H9 (cell line): ENCODE results near the gene KRTAP10-4. TPM values are rescaled to one million over a fixed set of nuclear protein-coding genes. Genes with fewer than 3 reads are reported as not detected.

Experiments
- DNase-seq: peaks from one replicate; pipeline ENCODE4 v3.0.0-alpha.2; 2017
- H2AFZ ChIP-seq: one replicate; pipeline ENCODE4 v1.6.1; 2013; ENCODE audit warnings: mild to moderate bottlenecking, low read length, control low read depth, moderate library complexity
- H2AK5ac ChIP-seq: 2 replicates; pipeline ENCODE4 v1.6.1; 2013; ENCODE audit warnings: low read length, control low read depth, mixed read lengths; ENCODE audit not compliant: insufficient read length
- H2BK120ac ChIP-seq: one replicate; pipeline ENCODE4 v1.6.1; 2013; ENCODE audit warnings: low read depth, mild to moderate bottlenecking, low read length, control low read depth, inconsistent platforms; ENCODE audit not compliant: poor library complexity, severe bottlenecking
- H2BK12ac ChIP-seq: 2 replicates; pipeline ENCODE4 v1.6.1; 2013; ENCODE audit warnings: low read length, control low read depth, mixed read lengths, low read depth; ENCODE audit not compliant: insufficient read length
- H2BK15ac ChIP-seq: 2 replicates; pipeline ENCODE4 v1.6.1; 2013; ENCODE audit warnings: low read depth, low read length, control low read depth
- H2BK20ac ChIP-seq: one replicate; pipeline ENCODE4 v1.6.1; 2013; ENCODE audit warnings: low read depth, mild to moderate bottlenecking, low read length, control low read depth, inconsistent platforms; ENCODE audit not compliant: poor library complexity, severe bottlenecking
- H2BK5ac ChIP-seq: 2 replicates; pipeline ENCODE4 v1.6.1; 2013; ENCODE audit warnings: low read length, control low read depth, mixed read lengths; ENCODE audit not compliant: insufficient read length
- H3K14ac ChIP-seq: 2 replicates; pipeline ENCODE4 v1.6.1; 2013; ENCODE audit warnings: low read length, control low read depth; ENCODE audit not compliant: insufficient read depth
- H3K18ac ChIP-seq: 2 replicates; pipeline ENCODE4 v1.6.1; 2013; ENCODE audit warnings: low read depth, mild to moderate bottlenecking, mixed read lengths, low read length, control low read depth; ENCODE audit not compliant: insufficient read length
- H3K23ac ChIP-seq: 2 replicates; pipeline ENCODE4 v1.6.1; 2013; ENCODE audit warnings: low read length, control low read depth, mixed read lengths, low read depth; ENCODE audit not compliant: insufficient read length
- H3K23me2 ChIP-seq: 2 replicates; pipeline ENCODE4 v1.6.1; 2013; ENCODE audit warnings: low read depth, mild to moderate bottlenecking, mixed read lengths, low read length, control low read depth; ENCODE audit not compliant: insufficient read length, poor library complexity, severe bottlenecking
- H3K27ac ChIP-seq: 2 replicates; pipeline ENCODE4 v1.5.1; 2013; ENCODE audit warnings: low read length, control low read depth, mixed read lengths, low read depth; ENCODE audit not compliant: insufficient read length
- H3K27me3 ChIP-seq: 2 replicates; pipeline ENCODE4 v1.6.1; 2013; ENCODE audit warnings: low read length, control low read depth, inconsistent platforms; ENCODE audit not compliant: insufficient read depth
- H3K4ac ChIP-seq: 2 replicates; pipeline ENCODE4 v1.6.1; 2013; ENCODE audit warnings: low read depth, mild to moderate bottlenecking, control low read depth, inconsistent platforms, low read length, moderate library complexity
- H3K4me1 ChIP-seq: 2 replicates; pipeline ENCODE4 v1.6.1; 2013; ENCODE audit warnings: low read length, control low read depth, inconsistent platforms; ENCODE audit not compliant: insufficient read depth
- H3K4me2 ChIP-seq: 2 replicates; pipeline ENCODE4 v1.6.1; 2013; ENCODE audit warnings: low read length, control low read depth, mixed read lengths; ENCODE audit not compliant: insufficient read length, insufficient read depth
- H3K56ac ChIP-seq: 2 replicates; pipeline ENCODE4 v1.6.1; 2013; ENCODE audit warnings: low read depth, mild to moderate bottlenecking, mixed read lengths, low read length, control low read depth; ENCODE audit not compliant: insufficient read length
- H3K79me1 ChIP-seq: 2 replicates; pipeline ENCODE4 v1.6.1; 2013; ENCODE audit warnings: low read depth, mild to moderate bottlenecking, moderate library complexity, low read length, control low read depth, inconsistent platforms; ENCODE audit not compliant: insufficient read depth, poor library complexity, severe bottlenecking
- H3K79me2 ChIP-seq: 2 replicates; pipeline ENCODE4 v1.6.1; 2013; ENCODE audit warnings: low read length, control low read depth, inconsistent platforms; ENCODE audit not compliant: insufficient read depth
- H3K9ac ChIP-seq: 2 replicates; pipeline ENCODE4 v1.6.1; 2013; ENCODE audit warnings: low read length, control low read depth, mixed read lengths; ENCODE audit not compliant: insufficient read length; ENCODE audit errors: extremely low read depth
- H3K9me3 ChIP-seq: one replicate; pipeline ENCODE4 v1.6.1; 2013; ENCODE audit warnings: low read depth, low read length, inconsistent platforms; ENCODE audit not compliant: control insufficient read depth
- H3T11ph ChIP-seq: one replicate; pipeline ENCODE4 v1.6.1; 2013; ENCODE audit warnings: mild to moderate bottlenecking, low read length, control low read depth, inconsistent platforms
- H4K20me1 ChIP-seq: one replicate; pipeline ENCODE4 v1.6.1; 2013; ENCODE audit not compliant: control insufficient read depth, insufficient read length, insufficient read depth
- H4K5ac ChIP-seq: 2 replicates; pipeline ENCODE4 v1.6.1; 2013; ENCODE audit warnings: low read depth, mild to moderate bottlenecking, mixed read lengths, low read length, control low read depth; ENCODE audit not compliant: insufficient read length
- H4K8ac ChIP-seq: replicated peaks from 2 replicates; pipeline ENCODE4 v1.6.1; 2013; ENCODE audit warnings: low read length, control low read depth, mixed read lengths, low read depth; ENCODE audit not compliant: insufficient read length
- H4K91ac ChIP-seq: 2 replicates; pipeline ENCODE4 v1.6.1; 2013; ENCODE audit warnings: low read depth, mild to moderate bottlenecking, moderate library complexity, mixed read lengths, low read length, control low read depth; ENCODE audit not compliant: insufficient read length
- H3K27ac Mint-ChIP-seq, 3 experiments: 2 replicates in 2 of 3; 3 replicates in 1 of 3; pipeline ENCODE4 v1.8.0; 2020 to 2021; ENCODE audit warnings: mixed read lengths in 3 of 3, mild to moderate bottlenecking in 1 of 3, moderate library complexity in 1 of 3
- H3K27me3 Mint-ChIP-seq: 2 replicates; pipeline ENCODE4 v1.8.0; 2021; ENCODE audit warnings: low read depth, mild to moderate bottlenecking, moderate library complexity, mixed read lengths
- H3K36me3 Mint-ChIP-seq, 3 experiments: 2 replicates in 2 of 3; 3 replicates in 1 of 3; pipeline ENCODE4 v1.8.0; 2020 to 2021; ENCODE audit warnings: low read depth in 3 of 3, mixed read lengths in 3 of 3; ENCODE audit not compliant: insufficient read depth in 1 of 3
- H3K4me1 Mint-ChIP-seq, 2 experiments: 2 replicates each; pipeline ENCODE4 v1.8.0; 2020; ENCODE audit warnings: mixed read lengths in 2 of 2
- H3K4me3 Mint-ChIP-seq, 2 experiments: 2 replicates in 1 of 2; 3 replicates in 1 of 2; pipeline ENCODE4 v1.8.0; 2020 to 2021; ENCODE audit warnings: mild to moderate bottlenecking in 2 of 2, mixed read lengths in 2 of 2, moderate library complexity in 1 of 2
- H3K9me3 Mint-ChIP-seq, 2 experiments: 2 replicates in 1 of 2; 3 replicates in 1 of 2; pipeline ENCODE4 v1.8.0; 2020; ENCODE audit warnings: mild to moderate bottlenecking in 2 of 2, mixed read lengths in 2 of 2, moderate library complexity in 1 of 2
- WGBS: extraction: QIAGEN DNeasy Blood & Tissue Kit; methylation state at CpG from one replicate; pipeline ENCODE4 v1.1.7; 2013; ENCODE audit warnings: missing lambda C conversion rate, low lambda C conversion rate, mixed read lengths; ENCODE audit not compliant: insufficient read length; ENCODE audit errors: extremely low coverage; 5-methylcytosine and 5-hydroxymethylcytosine counted together
- total RNA-seq: library from RNA; stranded (reverse); gene quantifications from 2 replicates; pipeline ENCODE4 v1.2.1, GENCODE V29; 2021
- TF ChIP-seq, protein P1 (sequence below): fragments of 200-600 bp; sonication (generic); conservative IDR thresholded peaks from 3 replicates; pipeline ENCODE4 v1.8.0; 2021; ENCODE audit warnings: antibody characterized with exemption, mild to moderate bottlenecking

Gene KRTAP10-4
- total RNA-seq, 1 experiment from 2014 or later, result not detected

DNA sequence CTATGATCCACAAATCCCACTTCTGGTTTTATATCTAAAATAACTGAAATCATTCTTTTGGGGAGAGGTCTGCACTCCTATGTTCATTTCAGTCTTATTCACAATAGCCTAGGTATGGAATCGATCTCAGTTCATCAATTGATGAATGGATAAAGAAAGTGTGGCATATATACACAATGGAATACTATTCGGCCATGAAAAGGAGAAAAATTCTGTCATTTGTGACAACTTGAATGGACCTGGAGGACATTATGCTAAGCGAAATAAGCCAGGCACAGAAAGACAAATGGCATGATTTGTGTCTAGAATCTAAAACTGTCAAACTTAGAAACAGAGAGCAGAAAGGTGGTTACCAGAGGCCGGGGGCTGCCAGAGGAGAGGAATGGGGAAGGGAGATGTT lies 33.0 kb downstream of the KRTAP10-4 start:
- no peak overlapping the region for H3K4ac ChIP-seq
- no peak overlapping the region for H3K27ac ChIP-seq
- no peak overlapping the region for H4K91ac ChIP-seq
- TF ChIP-seq, protein P1, sequence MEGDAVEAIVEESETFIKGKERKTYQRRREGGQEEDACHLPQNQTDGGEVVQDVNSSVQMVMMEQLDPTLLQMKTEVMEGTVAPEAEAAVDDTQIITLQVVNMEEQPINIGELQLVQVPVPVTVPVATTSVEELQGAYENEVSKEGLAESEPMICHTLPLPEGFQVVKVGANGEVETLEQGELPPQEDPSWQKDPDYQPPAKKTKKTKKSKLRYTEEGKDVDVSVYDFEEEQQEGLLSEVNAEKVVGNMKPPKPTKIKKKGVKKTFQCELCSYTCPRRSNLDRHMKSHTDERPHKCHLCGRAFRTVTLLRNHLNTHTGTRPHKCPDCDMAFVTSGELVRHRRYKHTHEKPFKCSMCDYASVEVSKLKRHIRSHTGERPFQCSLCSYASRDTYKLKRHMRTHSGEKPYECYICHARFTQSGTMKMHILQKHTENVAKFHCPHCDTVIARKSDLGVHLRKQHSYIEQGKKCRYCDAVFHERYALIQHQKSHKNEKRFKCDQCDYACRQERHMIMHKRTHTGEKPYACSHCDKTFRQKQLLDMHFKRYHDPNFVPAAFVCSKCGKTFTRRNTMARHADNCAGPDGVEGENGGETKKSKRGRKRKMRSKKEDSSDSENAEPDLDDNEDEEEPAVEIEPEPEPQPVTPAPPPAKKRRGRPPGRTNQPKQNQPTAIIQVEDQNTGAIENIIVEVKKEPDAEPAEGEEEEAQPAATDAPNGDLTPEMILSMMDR, result no peak
- H2BK12ac ChIP-seq, result no peak overlapping the region
- Mint-ChIP-seq H3K4me3 (no peak overlapping the region), H3K36me3 (peaks cover 8 to 25% (median 21%) of the 10 kb centered on the region in 3 experiments), H3K4me1 (peaks cover 3% of the 10 kb centered on the region in 2 experiments), H3K9me3 (peaks cover 26 to 27% of the 10 kb centered on the region in 2 experiments), H3K27me3 (peaks cover 18% of the 10 kb centered on the region), H3K27ac (no peak overlapping the region)
- no peaks in the 10 kb centered on the region for H3K4me1 ChIP-seq
- H3K9ac ChIP-seq, result no peak overlapping the region
- no peak overlapping the region for H4K8ac ChIP-seq
- H2AK5ac ChIP-seq, result no peak overlapping the region
- H3K27me3 ChIP-seq, result no peaks in the 10 kb centered on the region
- no peak overlapping the region for H3K18ac ChIP-seq
- H4K20me1 ChIP-seq, result no peaks in the 10 kb centered on the region
- no peaks in the 10 kb centered on the region for H3K23me2 ChIP-seq
- H4K5ac ChIP-seq, result no peak overlapping the region
- no peaks in the 10 kb centered on the region for H3K79me2 ChIP-seq
- no peak overlapping the region for H2BK5ac ChIP-seq
- no peaks in the 10 kb centered on the region for H3K79me1 ChIP-seq
- H3T11ph ChIP-seq, result no peak overlapping the region
- no peak overlapping the region for H2BK120ac ChIP-seq
- H3K4me2 ChIP-seq, result no peak overlapping the region
- WGBS, result no CpG with 5 or more reads among the region's 4 CpGs
- DNase-seq, result no peak
- H3K56ac ChIP-seq, result no peak overlapping the region
- H2AFZ ChIP-seq, result no peak overlapping the region
- H2BK20ac ChIP-seq, result no peak overlapping the region
- H2BK15ac ChIP-seq, result no peak overlapping the region
- peaks cover 5% of the 10 kb centered on the region for H3K9me3 ChIP-seq
- H3K14ac ChIP-seq, result no peak overlapping the region
- no peak overlapping the region for H3K23ac ChIP-seq
